A673 (cell line): ENCODE data around the gene LMAN1. TPM values are rescaled to one million over a fixed set of nuclear protein-coding genes. Genes with fewer than 3 reads are reported as not detected.

Experiments
- BruUV-seq: library from RNA; stranded (reverse); fragments of 400-500 nt; replicated peaks from 2 replicates; lab custom pipeline; 2021; lab: Mats Ljungman, UMichigan
- CTCF ChIA-PET: fragments of 300-600 bp; sonication (Branson Sonifier 250); formaldehyde crosslinking; loops from one replicate; lab custom pipeline; 2022; ENCODE audit warnings: antibody characterized with exemption; lab: Charles Lee
- POLR2A ChIA-PET: fragments of 300-600 bp; sonication (Branson Sonifier 250); formaldehyde crosslinking; loops from one replicate; lab custom pipeline; 2022; ENCODE audit warnings: antibody characterized with exemption; ENCODE audit not compliant: low non-redundant PET; lab: Charles Lee
- DNase-seq: peaks from one replicate; pipeline ENCODE4 v3.0.0-alpha.2; 2015; ENCODE audit warnings: low spot score
- H3K27ac ChIP-seq: fragments of 200-600 bp; sonication (generic); 2 replicates; pipeline ENCODE4 v1.5.1; 2016; ENCODE audit warnings: mixed run types, low read depth, mild to moderate bottlenecking, mixed read lengths, antibody characterized with exemption, low read length; ENCODE audit not compliant: poor library complexity, severe bottlenecking
- H3K27me3 ChIP-seq: fragments of 200-600 bp; sonication (generic); replicated peaks from 2 replicates; pipeline ENCODE4 v1.6.1; 2017; ENCODE audit warnings: mixed run types, low read depth, mild to moderate bottlenecking, mixed read lengths, antibody characterized with exemption, low read length; ENCODE audit not compliant: insufficient read depth, poor library complexity
- H3K36me3 ChIP-seq: fragments of 200-600 bp; sonication (generic); 2 replicates; pipeline ENCODE4 v1.6.1; 2016; ENCODE audit warnings: mixed run types, mild to moderate bottlenecking, mixed read lengths, antibody characterized with exemption, low read length; ENCODE audit not compliant: insufficient read depth, poor library complexity, severe bottlenecking
- H3K4me1 ChIP-seq: fragments of 200-600 bp; sonication (generic); 2 replicates; pipeline ENCODE4 v1.6.1; 2017; ENCODE audit warnings: mixed run types, mild to moderate bottlenecking, mixed read lengths, antibody characterized with exemption, low read length; ENCODE audit not compliant: insufficient read depth, poor library complexity, severe bottlenecking
- H3K4me3 ChIP-seq: fragments of 200-600 bp; sonication (generic); 2 replicates; pipeline ENCODE4 v1.5.1; 2016; ENCODE audit warnings: low read depth, mixed run types, mild to moderate bottlenecking, mixed read lengths, low read length; ENCODE audit not compliant: poor library complexity, severe bottlenecking
- H3K9me3 ChIP-seq: fragments of 200-600 bp; sonication (generic); 2 replicates; pipeline ENCODE4 v1.6.1; 2016; ENCODE audit warnings: mixed run types, low read depth, mild to moderate bottlenecking, mixed read lengths, antibody characterized with exemption, low read length; ENCODE audit not compliant: poor library complexity, severe bottlenecking
- EZH2 ChIP-seq: fragments of 200-600 bp; sonication (generic); IDR thresholded peaks from 2 replicates; pipeline ENCODE4 v1.6.1; 2017; ENCODE audit warnings: borderline replicate concordance, low read depth, mild to moderate bottlenecking, mixed read lengths, antibody characterized with exemption, low read length; ENCODE audit not compliant: poor library complexity, severe bottlenecking
- intact Hi-C: fragments of 100-400 bp; cut with micrococcal nuclease; formaldehyde crosslinking; loops from one replicate; pipeline ENCODE4 v1.10.0; 2022; ENCODE audit not compliant: unreplicated experiment
- total RNA-seq: library from RNA; stranded (reverse); gene quantifications from 2 replicates; pipeline ENCODE4 v1.2.3, GENCODE V29; 2021
- TF ChIP-seq, protein P1 (sequence below): fragments of 300-800, 200-600 bp; sonication (generic); conservative IDR thresholded peaks from 2 replicates; pipeline ENCODE4 v1.5.1; 2017; ENCODE audit warnings: low read depth, mild to moderate bottlenecking, antibody characterized with exemption, low read length, moderate library complexity, mixed read lengths

LMAN1 gene
- total RNA-seq, 1 experiment from 2014 or later, result 106 TPM

DNA sequence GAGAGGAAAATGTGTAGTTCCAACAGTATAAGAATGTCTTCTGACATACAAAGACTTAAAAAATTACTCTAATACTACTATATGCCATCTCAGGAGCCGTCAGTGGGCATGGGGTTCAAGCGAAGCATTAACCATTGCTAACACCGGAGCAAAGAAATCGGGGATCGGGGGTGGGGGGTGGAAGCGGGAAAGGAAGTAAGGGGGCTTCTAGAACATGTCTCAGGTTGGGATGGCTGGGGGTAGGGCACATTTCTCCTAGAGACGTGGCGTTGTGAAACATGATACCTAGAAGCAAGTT lies 702 bp downstream of the LMAN1 start:
- Histone ChIP-seq H3K9me3 (no peaks in the 10 kb centered on the region), H3K4me3 (peak overlapping the region; percentile 97), H3K4me1 (peaks cover 16% of the 10 kb centered on the region), H3K36me3 (peaks cover 23% of the 10 kb centered on the region), H3K27me3 (no peaks in the 10 kb centered on the region), H3K27ac (peak overlapping the region; percentile 93)
- ChIA-PET CTCF (no interaction called here), POLR2A (no interaction called here)
- intact Hi-C loops, result no loop called here
- no TSS peak for BruUV-seq
- DNase-seq, result no peak
- TF ChIP-seq EZH2, result no peak
- TF ChIP-seq, protein P1, sequence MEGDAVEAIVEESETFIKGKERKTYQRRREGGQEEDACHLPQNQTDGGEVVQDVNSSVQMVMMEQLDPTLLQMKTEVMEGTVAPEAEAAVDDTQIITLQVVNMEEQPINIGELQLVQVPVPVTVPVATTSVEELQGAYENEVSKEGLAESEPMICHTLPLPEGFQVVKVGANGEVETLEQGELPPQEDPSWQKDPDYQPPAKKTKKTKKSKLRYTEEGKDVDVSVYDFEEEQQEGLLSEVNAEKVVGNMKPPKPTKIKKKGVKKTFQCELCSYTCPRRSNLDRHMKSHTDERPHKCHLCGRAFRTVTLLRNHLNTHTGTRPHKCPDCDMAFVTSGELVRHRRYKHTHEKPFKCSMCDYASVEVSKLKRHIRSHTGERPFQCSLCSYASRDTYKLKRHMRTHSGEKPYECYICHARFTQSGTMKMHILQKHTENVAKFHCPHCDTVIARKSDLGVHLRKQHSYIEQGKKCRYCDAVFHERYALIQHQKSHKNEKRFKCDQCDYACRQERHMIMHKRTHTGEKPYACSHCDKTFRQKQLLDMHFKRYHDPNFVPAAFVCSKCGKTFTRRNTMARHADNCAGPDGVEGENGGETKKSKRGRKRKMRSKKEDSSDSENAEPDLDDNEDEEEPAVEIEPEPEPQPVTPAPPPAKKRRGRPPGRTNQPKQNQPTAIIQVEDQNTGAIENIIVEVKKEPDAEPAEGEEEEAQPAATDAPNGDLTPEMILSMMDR, result no peak

DNA sequence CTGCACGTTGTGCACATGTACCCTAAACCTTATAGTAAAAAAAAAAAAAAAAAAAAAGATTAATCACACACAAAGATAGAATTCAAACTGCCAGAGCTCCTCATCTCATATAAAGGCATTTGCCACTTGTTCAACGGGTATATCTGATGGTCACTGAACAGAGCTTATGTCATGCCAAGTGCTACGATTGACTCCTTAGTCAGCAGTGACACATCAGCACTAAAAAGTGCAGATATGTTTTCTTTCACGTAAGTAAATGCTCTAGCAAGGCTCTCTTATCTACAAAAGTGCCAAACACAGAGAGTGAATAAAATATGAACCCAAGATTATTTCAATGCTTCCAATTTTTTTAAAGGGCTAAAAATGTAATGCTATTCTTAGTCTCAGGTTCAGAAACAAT lies 1.1 kb downstream of the LMAN1 start:
- BruUV-seq, result TSS peak; percentile 60
- no peaks in the 10 kb centered on the region for H3K27me3 ChIP-seq
- ChIA-PET CTCF (no interaction called here), POLR2A (no interaction called here)
- no peaks in the 10 kb centered on the region for H3K9me3 ChIP-seq
- DNase-seq, result no peak
- intact Hi-C loops, result no loop called here
- peak overlapping the region; percentile 93 for H3K27ac ChIP-seq
- H3K36me3 ChIP-seq, result peaks cover 28% of the 10 kb centered on the region
- peaks cover 20% of the 10 kb centered on the region for H3K4me1 ChIP-seq
- H3K4me3 ChIP-seq, result peak overlapping the region; percentile 97
- no peak for TF ChIP-seq EZH2
- TF ChIP-seq, protein P1, result no peak

DNA sequence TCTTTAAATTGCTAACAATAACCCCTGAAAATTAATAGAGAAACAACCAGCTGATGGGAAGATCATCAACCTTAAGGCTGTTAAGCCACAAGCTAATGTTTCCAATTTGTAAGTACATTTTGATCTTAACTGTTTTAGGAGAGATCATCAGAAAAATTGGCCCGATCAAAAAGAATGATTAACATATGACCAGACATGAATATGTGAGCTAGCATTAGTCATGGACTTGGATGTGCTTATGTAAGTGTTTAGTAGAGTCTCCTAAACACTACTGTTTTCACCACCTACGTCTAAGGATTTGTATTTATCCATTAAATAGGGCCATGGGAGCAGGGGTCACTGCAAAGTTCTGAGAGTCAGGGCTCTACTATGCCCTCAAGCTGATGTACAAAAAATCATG lies 4.3 kb downstream of the LMAN1 start:
- peaks cover 54% of the 10 kb centered on the region for H3K36me3 ChIP-seq
- intact Hi-C loops, result no loop called here
- no TSS peak for BruUV-seq
- no peak for DNase-seq
- CTCF ChIA-PET, result no interaction called here
- H3K4me3 ChIP-seq, result no peak overlapping the region
- H3K4me1 ChIP-seq, result peaks cover 21% of the 10 kb centered on the region
- no peaks in the 10 kb centered on the region for H3K27me3 ChIP-seq
- no peak overlapping the region for H3K27ac ChIP-seq
- POLR2A ChIA-PET, result no interaction called here
- TF ChIP-seq, protein P1, result no peak
- no peak for TF ChIP-seq EZH2
- H3K9me3 ChIP-seq, result no peaks in the 10 kb centered on the region
